AG04449 (cell line): ENCODE results near the gene PLS1.

Experiments used
- CTCF ChIA-PET: fragments of 350-600 bp; formaldehyde crosslinking; extraction: SDS; loops from one replicate; lab custom pipeline; 2021; ENCODE audit warnings: antibody characterized with exemption; lab: Yijun Ruan, JAX
- POLR2A ChIA-PET: fragments of 400-600, 350-600 bp; formaldehyde crosslinking; extraction: SDS; loops from one replicate; lab custom pipeline; 2020; ENCODE audit warnings: antibody characterized with exemption, inconsistent platforms; lab: Yijun Ruan, JAX
- DNase-seq: peaks from one replicate; pipeline ENCODE4 v3.0.0-alpha.2; 2010; ENCODE audit warnings: low read depth, low spot score
- H3K4me3 ChIP-seq: 2 replicates; pipeline ENCODE4 v1.5.1; 2011; ENCODE audit warnings: low read depth, mild to moderate bottlenecking, control low read depth, low read length
- TF ChIP-seq, protein P1 (sequence below): IDR thresholded peaks from one replicate; pipeline ENCODE4 v1.5.1; 2011; ENCODE audit warnings: mild to moderate bottlenecking, moderate library complexity, low read length, control low read depth, inconsistent platforms; ENCODE audit not compliant: insufficient read depth; ENCODE audit errors: missing control alignments

The PLS1 gene

DNA sequence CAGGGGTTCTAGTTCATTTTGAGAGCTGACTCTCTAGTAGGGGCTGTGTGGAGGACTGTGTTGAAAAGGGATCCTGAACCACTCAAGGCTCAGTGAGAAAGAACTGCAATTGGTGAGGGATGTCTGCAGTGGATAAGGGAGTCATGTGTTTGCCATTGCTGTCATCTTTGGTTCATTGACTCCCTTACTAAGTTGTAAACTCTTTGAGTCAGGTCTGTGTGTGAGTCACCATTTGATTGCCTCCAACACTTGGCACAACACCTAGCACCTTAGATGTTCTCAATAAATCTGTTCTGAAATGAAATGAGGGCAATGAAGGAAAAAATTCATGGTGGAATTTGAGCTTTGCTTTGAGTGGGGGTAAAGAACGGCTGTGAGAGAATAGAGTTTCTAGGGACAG lies 51.7 kb downstream of the PLS1 start:
- TF ChIP-seq, protein P1, sequence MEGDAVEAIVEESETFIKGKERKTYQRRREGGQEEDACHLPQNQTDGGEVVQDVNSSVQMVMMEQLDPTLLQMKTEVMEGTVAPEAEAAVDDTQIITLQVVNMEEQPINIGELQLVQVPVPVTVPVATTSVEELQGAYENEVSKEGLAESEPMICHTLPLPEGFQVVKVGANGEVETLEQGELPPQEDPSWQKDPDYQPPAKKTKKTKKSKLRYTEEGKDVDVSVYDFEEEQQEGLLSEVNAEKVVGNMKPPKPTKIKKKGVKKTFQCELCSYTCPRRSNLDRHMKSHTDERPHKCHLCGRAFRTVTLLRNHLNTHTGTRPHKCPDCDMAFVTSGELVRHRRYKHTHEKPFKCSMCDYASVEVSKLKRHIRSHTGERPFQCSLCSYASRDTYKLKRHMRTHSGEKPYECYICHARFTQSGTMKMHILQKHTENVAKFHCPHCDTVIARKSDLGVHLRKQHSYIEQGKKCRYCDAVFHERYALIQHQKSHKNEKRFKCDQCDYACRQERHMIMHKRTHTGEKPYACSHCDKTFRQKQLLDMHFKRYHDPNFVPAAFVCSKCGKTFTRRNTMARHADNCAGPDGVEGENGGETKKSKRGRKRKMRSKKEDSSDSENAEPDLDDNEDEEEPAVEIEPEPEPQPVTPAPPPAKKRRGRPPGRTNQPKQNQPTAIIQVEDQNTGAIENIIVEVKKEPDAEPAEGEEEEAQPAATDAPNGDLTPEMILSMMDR = no peak
- CTCF ChIA-PET = interaction anchor here (1.0 kb wide), 1 partner anchor 19 kb away, joined by 3 read pairs; no protein-coding TSS in a partner anchor
- DNase-seq = no peak
- no peak overlapping the region for H3K4me3 ChIP-seq
- POLR2A ChIA-PET = no interaction called here

DNA sequence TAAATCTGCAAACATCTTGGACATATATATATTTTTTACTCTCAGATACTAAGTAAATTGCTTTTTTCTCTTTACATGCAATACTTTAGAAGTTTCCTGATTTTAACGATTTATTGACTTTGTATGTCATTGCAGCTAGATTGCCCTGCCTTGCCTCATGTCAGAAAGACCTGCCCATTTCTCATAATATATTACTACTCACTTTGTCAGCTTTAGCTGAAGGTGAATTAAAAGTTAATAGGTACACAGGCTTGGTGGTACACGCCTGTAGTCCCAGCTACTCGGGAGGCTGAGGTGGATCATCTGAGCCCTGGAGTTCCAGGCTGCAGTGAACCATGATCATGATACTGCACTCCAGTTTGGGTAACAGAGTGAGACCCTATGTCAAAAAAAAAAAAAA lies 52.8 kb downstream of the PLS1 start:
- no peak for DNase-seq
- CTCF ChIA-PET = no interaction called here
- TF ChIP-seq, protein P1 = no peak
- H3K4me3 ChIP-seq = no peak overlapping the region
- POLR2A ChIA-PET = no interaction called here

DNA sequence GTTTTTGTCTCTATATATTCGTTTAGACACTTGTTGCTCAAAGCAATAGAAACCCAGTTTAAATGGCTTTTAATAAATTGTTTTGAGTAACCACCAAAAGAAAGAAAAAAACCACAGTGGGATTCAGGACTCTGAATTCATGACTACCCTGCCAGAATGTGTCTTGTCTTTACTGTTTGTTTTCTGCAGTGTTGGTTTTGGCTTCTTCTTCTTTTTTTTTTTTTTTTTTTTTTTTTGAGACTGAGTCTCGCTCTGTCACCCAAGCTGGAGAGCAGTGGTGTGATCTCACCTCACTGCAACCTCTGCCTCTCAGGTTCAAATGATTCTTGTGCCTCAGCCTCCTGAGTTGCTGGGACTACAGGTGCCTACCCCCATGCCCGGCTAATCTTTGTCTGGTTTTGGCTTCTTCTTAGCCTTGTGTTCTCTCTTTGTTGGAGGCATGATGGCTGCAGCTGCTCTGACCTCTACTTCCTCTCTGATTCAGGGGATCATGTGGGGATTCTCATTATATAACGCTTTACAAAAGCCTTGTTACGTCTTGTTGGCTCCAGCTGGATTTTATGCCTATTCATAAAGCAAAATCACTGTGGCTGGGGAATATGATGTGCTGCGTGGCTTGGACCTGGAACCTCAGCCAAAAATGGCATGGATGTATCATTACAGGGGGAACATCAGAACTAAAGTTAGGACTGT lies 54.0 kb downstream of the PLS1 start:
- TF ChIP-seq, protein P1 = no peak
- CTCF ChIA-PET = no interaction called here
- POLR2A ChIA-PET = no interaction called here
- no peak for DNase-seq
- no peak overlapping the region for H3K4me3 ChIP-seq

DNA sequence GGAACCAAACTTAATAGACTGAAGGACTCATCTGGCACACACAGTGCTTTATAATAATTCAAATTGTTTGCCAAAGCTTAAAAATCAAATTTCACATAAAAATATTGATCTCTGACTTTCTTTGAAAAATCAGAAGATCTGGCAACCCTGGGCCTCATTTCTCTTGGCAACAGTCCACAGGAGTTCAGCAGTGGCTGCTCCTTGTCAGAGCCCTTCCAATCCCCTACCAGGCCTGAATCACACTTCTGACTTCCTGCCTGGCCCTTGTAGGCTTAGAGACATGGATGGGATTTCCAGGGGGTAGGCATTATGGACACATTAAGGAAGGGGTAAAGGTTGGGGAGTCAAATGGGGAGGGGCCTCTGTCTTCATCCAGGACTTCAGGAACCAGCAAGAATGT lies 55.5 kb downstream of the PLS1 start:
- TF ChIP-seq, protein P1 = no peak
- no peak overlapping the region for H3K4me3 ChIP-seq
- CTCF ChIA-PET = no interaction called here
- POLR2A ChIA-PET = no interaction called here
- DNase-seq = no peak

DNA sequence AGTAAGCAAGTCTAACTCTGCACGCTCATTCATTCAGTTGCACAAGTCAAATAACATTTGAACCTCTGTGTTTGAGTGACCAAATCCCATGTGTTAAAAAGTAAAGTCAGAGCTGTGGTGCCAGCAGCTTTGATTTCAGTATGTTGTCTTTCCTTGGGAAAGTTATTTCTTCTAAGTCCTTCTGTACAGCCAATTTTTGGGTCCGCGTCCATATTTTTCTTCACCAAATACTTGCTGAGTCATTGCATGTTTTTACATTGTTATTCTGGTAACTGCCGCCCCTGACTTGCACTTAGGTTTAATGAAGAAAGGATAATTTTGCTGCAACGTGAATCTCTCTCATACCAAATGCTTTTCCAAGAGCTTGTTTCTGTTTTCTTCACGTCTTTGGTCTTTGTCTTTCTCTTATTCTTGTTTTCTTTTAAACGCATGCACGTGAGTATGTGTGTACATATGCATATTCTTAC lies 56.7 kb downstream of the PLS1 start:
- H3K4me3 ChIP-seq = no peak overlapping the region
- TF ChIP-seq, protein P1 = no peak
- POLR2A ChIA-PET = no interaction called here
- no peak for DNase-seq
- CTCF ChIA-PET = no interaction called here

GRCh38 chr3:142656575-142656974 lies 60.4 kb downstream of the PLS1 start:
- CTCF ChIA-PET = no interaction called here
- POLR2A ChIA-PET = no interaction called here
- TF ChIP-seq, protein P1 = no peak
- no peak for DNase-seq
- no peak overlapping the region for H3K4me3 ChIP-seq
